H1 (cell line): ENCODE results near the gene ZNF74. TPM values are rescaled to one million over a fixed set of nuclear protein-coding genes. Genes with fewer than 3 reads are reported as not detected.

Experiments
- CTCF ChIA-PET: fragments of 300-600 bp; sonication (Branson Sonifier 250); formaldehyde crosslinking; loops from one replicate; lab custom pipeline; 2021; ENCODE audit not compliant: partially characterized antibody; lab: Charles Lee
- POLR2A ChIA-PET: fragments of 300-600 bp; sonication (Branson Sonifier 250); formaldehyde crosslinking; loops from one replicate; lab custom pipeline; 2021; ENCODE audit warnings: inconsistent platforms; ENCODE audit not compliant: partially characterized antibody; lab: Charles Lee
- DNase-seq, 2 experiments: peaks; one replicate each; pipeline versions ENCODE4 v3.0.0 to v3.0.0-alpha.2; 2010 to 2022; ENCODE audit warnings: low spot score in 2 of 2, low read depth in 1 of 2, mixed read lengths in 1 of 2
- FAIRE-seq: peaks from 2 replicates; lab custom pipeline; 2011; peaks lifted over from hg19 to GRCh38; lab: Jason Lieb, UNC
- H2AFZ ChIP-seq: 2 replicates; pipeline ENCODE4 v1.8.1; 2012; ENCODE audit warnings: low read length, inconsistent platforms
- H2AK5ac ChIP-seq: 2 replicates; pipeline ENCODE4 v1.6.1; 2013; ENCODE audit warnings: low read depth, low read length
- H2BK120ac ChIP-seq: replicated peaks from 2 replicates; pipeline ENCODE3; 2013; ENCODE audit warnings: low read depth, low read length, inconsistent platforms
- H2BK12ac ChIP-seq: 2 replicates; pipeline ENCODE4 v1.6.1; 2013; ENCODE audit warnings: low read depth, low read length
- H2BK15ac ChIP-seq: 2 replicates; pipeline ENCODE4 v1.6.1; 2013; ENCODE audit warnings: low read length
- H2BK20ac ChIP-seq: 2 replicates; pipeline ENCODE4 v1.6.1; 2013; ENCODE audit warnings: low read length
- H2BK5ac ChIP-seq: 2 replicates; pipeline ENCODE4 v1.6.1; 2013; ENCODE audit warnings: low read depth, low read length
- H3K14ac ChIP-seq: 2 replicates; pipeline ENCODE4 v1.6.1; 2013; ENCODE audit warnings: inconsistent platforms; ENCODE audit not compliant: insufficient read length
- H3K18ac ChIP-seq: 2 replicates; pipeline ENCODE4 v1.6.1; 2013; ENCODE audit warnings: low read length; ENCODE audit errors: extremely low read depth
- H3K23ac ChIP-seq: 2 replicates; pipeline ENCODE4 v1.6.1; 2013; ENCODE audit warnings: inconsistent platforms; ENCODE audit not compliant: insufficient read length
- H3K23me2 ChIP-seq: 2 replicates; pipeline ENCODE4 v1.6.1; 2013; ENCODE audit warnings: low read depth, low read length
- H3K27ac ChIP-seq: 2 replicates; pipeline ENCODE4 v1.6.1; 2011; ENCODE audit warnings: low read depth, low read length, inconsistent platforms
- H3K27me3 ChIP-seq, 4 experiments: replicated peaks in 1 of 4; 1 replicate in 1 of 4; 2 replicates in 3 of 4; pipeline versions ENCODE4 v1.6.1 to v1.8.1; 2011 to 2013; ENCODE audit warnings: low read length in 3 of 4, mild to moderate bottlenecking in 3 of 4, inconsistent platforms in 2 of 4, mixed read lengths in 2 of 4, moderate library complexity in 1 of 4; ENCODE audit not compliant: control insufficient read depth in 3 of 4, insufficient read depth in 3 of 4; ENCODE audit errors: extremely low read depth in 1 of 4
- H3K36me3 ChIP-seq, 4 experiments: 2 replicates each; pipeline versions ENCODE4 v1.6.1 to v1.8.1; 2011 to 2013; ENCODE audit warnings: mild to moderate bottlenecking in 4 of 4, low read length in 3 of 4, moderate library complexity in 2 of 4, control low read depth in 1 of 4, inconsistent platforms in 1 of 4; ENCODE audit not compliant: insufficient read depth in 4 of 4, control insufficient read depth in 2 of 4
- H3K4ac ChIP-seq: replicated peaks from 2 replicates; pipeline ENCODE3; 2013; ENCODE audit warnings: low read length, low read depth, mixed read lengths, inconsistent platforms; ENCODE audit not compliant: insufficient read length
- H3K4me1 ChIP-seq, 4 experiments: replicated peaks in 1 of 4; 1 replicate in 1 of 4; 2 replicates in 3 of 4; pipeline versions ENCODE4 v1.6.1 to v1.8.1; 2011 to 2013; ENCODE audit warnings: low read length in 3 of 4, inconsistent platforms in 2 of 4, mixed read lengths in 1 of 4; ENCODE audit not compliant: insufficient read depth in 4 of 4, control insufficient read depth in 3 of 4
- H3K4me2 ChIP-seq, 2 experiments: 2 replicates each; pipeline versions ENCODE4 v1.6.1 to v1.8.1; 2011 to 2013; ENCODE audit warnings: low read depth in 2 of 2, low read length in 2 of 2, control low read depth in 1 of 2, inconsistent platforms in 1 of 2, mild to moderate bottlenecking in 1 of 2; ENCODE audit not compliant: insufficient read depth in 1 of 2
- H3K4me3 ChIP-seq, 4 experiments: fragments of 200-600, 300-600 bp in 1 of 4; sonication (generic), shearing (Covaris generic), sonication (Bioruptor Twin) in 1 of 4; 2 replicates each; pipeline versions ENCODE4 v1.5.1 to v1.8.1; 2011 to 2016; ENCODE audit warnings: low read length in 4 of 4, low read depth in 3 of 4, control low read depth in 2 of 4, inconsistent platforms in 2 of 4, mild to moderate bottlenecking in 2 of 4, mixed read lengths in 1 of 4, moderate library complexity in 1 of 4; ENCODE audit not compliant: insufficient read depth in 2 of 4; ENCODE audit errors: extremely low read depth in 1 of 4
- H3K56ac ChIP-seq: replicated peaks from 2 replicates; pipeline ENCODE3; 2013; ENCODE audit warnings: low read depth, mild to moderate bottlenecking, mixed read lengths, low read length, inconsistent platforms; ENCODE audit not compliant: insufficient read length
- H3K79me1 ChIP-seq: 2 replicates; pipeline ENCODE4 v1.6.1; 2013; ENCODE audit warnings: low read depth, low read length, control low read depth
- H3K79me2 ChIP-seq, 2 experiments: 2 replicates each; pipeline versions ENCODE4 v1.6.1 to v1.8.1; 2012 to 2013; ENCODE audit warnings: low read length in 2 of 2, mild to moderate bottlenecking in 2 of 2, inconsistent platforms in 1 of 2; ENCODE audit not compliant: insufficient read depth in 2 of 2, control insufficient read depth in 1 of 2
- H3K9ac ChIP-seq, 4 experiments: replicated peaks in 1 of 4; 1 replicate in 1 of 4; 2 replicates in 3 of 4; pipeline versions ENCODE4 v1.6.1 to v1.8.1; 2011 to 2013; ENCODE audit warnings: low read depth in 3 of 4, low read length in 3 of 4, control low read depth in 2 of 4, mild to moderate bottlenecking in 2 of 4, moderate library complexity in 2 of 4, inconsistent platforms in 1 of 4; ENCODE audit errors: extremely low read depth in 1 of 4
- H3K9me3 ChIP-seq, 2 experiments: 2 replicates each; pipeline versions ENCODE4 v1.6.1 to v1.8.1; 2012 to 2013; ENCODE audit warnings: mild to moderate bottlenecking in 2 of 2, moderate library complexity in 2 of 2, control low read depth in 1 of 2, inconsistent platforms in 1 of 2, low read depth in 1 of 2, low read length in 1 of 2, mixed read lengths in 1 of 2; ENCODE audit not compliant: insufficient read depth in 2 of 2
- H4K20me1 ChIP-seq, 2 experiments: replicated peaks in 1 of 2; 2 replicates each; pipeline versions ENCODE3 to v1.8.1; 2011 to 2013; ENCODE audit warnings: inconsistent platforms in 2 of 2, low read length in 2 of 2, mild to moderate bottlenecking in 1 of 2; ENCODE audit not compliant: insufficient read depth in 2 of 2, control insufficient read depth in 1 of 2
- H4K5ac ChIP-seq: 2 replicates; pipeline ENCODE4 v1.6.1; 2013; ENCODE audit warnings: low read length, low read depth, mixed read lengths, inconsistent platforms; ENCODE audit not compliant: insufficient read length
- H4K8ac ChIP-seq: 2 replicates; pipeline ENCODE4 v1.8.0; 2013; ENCODE audit warnings: mild to moderate bottlenecking, moderate library complexity, low read length, inconsistent platforms; ENCODE audit not compliant: insufficient read depth; ENCODE audit errors: extremely low read depth
- H4K91ac ChIP-seq: replicated peaks from 2 replicates; pipeline ENCODE3; 2013; ENCODE audit warnings: low read length, mixed read lengths, inconsistent platforms; ENCODE audit not compliant: insufficient read length
- ASH2L ChIP-seq: fragments of 200-600, 300-600 bp; sonication (generic); IDR thresholded peaks from one replicate; pipeline ENCODE4 v1.7.1; 2017; ENCODE audit warnings: low read length
- BACH1 ChIP-seq: IDR thresholded peaks from 2 replicates; pipeline ENCODE4 v1.6.1; 2012; ENCODE audit warnings: low read length, improper control_type of control experiment
- GABPA ChIP-seq: IDR thresholded peaks from 2 replicates; pipeline ENCODE4 v1.6.1; 2011; ENCODE audit warnings: mild to moderate bottlenecking, low read length, moderate library complexity, borderline replicate concordance; ENCODE audit not compliant: insufficient read depth
- PHF8 ChIP-seq: fragments of 200-600 bp; sonication (generic); conservative IDR thresholded peaks from 2 replicates; pipeline ENCODE4 v1.7.1; 2012; ENCODE audit warnings: low read depth, mild to moderate bottlenecking, inconsistent platforms, low read length, moderate library complexity
- POLR2AphosphoS5 ChIP-seq: IDR thresholded peaks from 2 replicates; pipeline ENCODE4 v1.6.1; 2011; ENCODE audit warnings: low read depth, low read length
- RAD21 ChIP-seq, 2 experiments: IDR thresholded peaks in 1 of 2; conservative IDR thresholded peaks in 1 of 2; 2 replicates each; pipeline ENCODE4 v1.6.1; 2011; ENCODE audit warnings: low read depth in 2 of 2, low read length in 2 of 2, improper control_type of control experiment in 1 of 2, inconsistent platforms in 1 of 2, mild to moderate bottlenecking in 1 of 2, moderate library complexity in 1 of 2
- RFX5 ChIP-seq: IDR thresholded peaks from 2 replicates; pipeline ENCODE4 v1.6.1; 2011; ENCODE audit warnings: low read depth, low read length, improper control_type of control experiment, borderline replicate concordance
- WGBS, 2 experiments: shearing (Covaris generic) in 1 of 2; methylation state at CpG; one replicate each; pipeline versions ENCODE4 v1.1.6 to v1.1.7; 2013 to 2015; ENCODE audit warnings: low lambda C conversion rate in 2 of 2, mixed read lengths in 2 of 2, inconsistent platforms in 1 of 2, low coverage in 1 of 2, missing lambda C conversion rate in 1 of 2; ENCODE audit not compliant: insufficient replicate concordance in 2 of 2, insufficient coverage in 1 of 2, insufficient read length in 1 of 2; ENCODE audit errors: extremely low coverage in 1 of 2, missing lambda C conversion rate in 1 of 2; 5-methylcytosine and 5-hydroxymethylcytosine counted together
- polyA plus RNA-seq, 7 experiments: library from polyadenylated mRNA; depleted of rRNA in 3 of 7; stranded (reverse) in 5 of 7; unstranded in 2 of 7; fragments of >200 nt in 5 of 7; fragments of 200-250 nt in 2 of 7; gene quantifications; 1 replicate in 5 of 7; 2 replicates in 1 of 7; 4 replicates in 1 of 7; pipeline versions ENCODE4 v1.2.1 to v1.2.3, GENCODE V29; 2011 to 2013; ENCODE audit warnings: missing spikeins in 2 of 7, mixed read lengths in 2 of 7
- total RNA-seq: library from RNA; stranded (reverse); fragmentation: NEBNext Ultra II Directional; extraction: Animal tissue kit (Norgen Biotek cat#: 25700); gene quantifications from 2 replicates; pipeline ENCODE4 v1.2.1, GENCODE V29; 2021
- TF ChIP-seq, protein P1 (sequence below): IDR thresholded peaks from 2 replicates; pipeline ENCODE4 v1.6.1; 2012; ENCODE audit warnings: low read length, inconsistent platforms

The ZNF74 gene
- total and polyA plus RNA-seq, 2 of the 8 experiments (the other 6 are each of a cell fraction or from before 2014, with no cell fraction given) = 29.7 to 45.7 TPM

DNA sequence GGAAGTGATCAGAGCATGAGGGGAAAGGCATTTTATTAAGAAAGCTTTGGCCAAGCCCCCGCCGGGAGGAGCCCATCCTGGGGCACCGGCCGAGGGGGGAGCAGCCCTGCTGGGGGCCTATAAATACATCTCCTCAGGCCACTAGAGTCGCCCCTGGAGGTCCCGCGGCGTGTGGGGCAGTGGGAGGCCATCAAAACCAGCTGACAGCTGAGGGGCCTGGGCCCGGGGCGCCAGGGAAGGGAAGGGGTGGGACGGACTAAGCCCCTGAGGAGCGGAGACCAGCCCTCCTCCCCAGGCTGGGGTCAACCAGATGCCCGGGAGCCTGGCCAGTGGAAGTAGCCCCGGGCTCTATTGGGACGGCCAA, 30.6 kb downstream of the ZNF74 start:
- no peak overlapping the region for H2BK5ac ChIP-seq
- no peak overlapping the region for H3K14ac ChIP-seq
- H3K18ac ChIP-seq = no peak overlapping the region
- no peaks in the 10 kb centered on the region for H3K79me2 ChIP-seq
- H2AFZ ChIP-seq = no peak overlapping the region
- H4K20me1 ChIP-seq = peaks cover 2 to 15% of the 10 kb centered on the region in 2 experiments
- H3K4me3 ChIP-seq = no peak overlapping the region
- H3K4me1 ChIP-seq = peaks cover 0 to 8% (median 6%) of the 10 kb centered on the region in 4 experiments; a peak in 5 of 7 replicates
- CTCF ChIA-PET = interaction anchor here (1.8 kb wide), 1 partner anchor 32 kb away, joined by 6 read pairs; no protein-coding TSS in a partner anchor
- H2BK15ac ChIP-seq = no peak overlapping the region
- no peak overlapping the region for H3K9ac ChIP-seq
- no peak overlapping the region for H3K4me2 ChIP-seq
- no peak overlapping the region for H3K23ac ChIP-seq
- no peak overlapping the region for H3K27ac ChIP-seq
- H3K4ac ChIP-seq = no peak overlapping the region
- H2BK20ac ChIP-seq = no peak overlapping the region
- no peak for DNase-seq
- H3K9me3 ChIP-seq = no peaks in the 10 kb centered on the region
- no peak overlapping the region for H2BK12ac ChIP-seq
- no peak for FAIRE-seq
- POLR2A ChIA-PET = interaction anchor here (0.7 to 1.1 kb wide), 3 partner anchors 12 to 29 kb away, joined by 3 read pairs; no protein-coding TSS in a partner anchor
- WGBS, 2 experiments = 92% methylated on average over 11 of the region's 15 CpGs; no CpG with 5 or more reads in 1 of the 2 experiments
- no peak overlapping the region for H3K56ac ChIP-seq
- H3K27me3 ChIP-seq = peaks cover 2 to 14% (median 10%) of the 10 kb centered on the region in 4 experiments
- no peak overlapping the region for H2AK5ac ChIP-seq
- no peaks in the 10 kb centered on the region for H3K36me3 ChIP-seq
- peaks cover 7% of the 10 kb centered on the region; the same call in 1 of the 2 replicates for H3K23me2 ChIP-seq
- no peak overlapping the region for H4K91ac ChIP-seq
- H3K79me1 ChIP-seq = no peaks in the 10 kb centered on the region; the same call in 1 of the 2 replicates
- H4K5ac ChIP-seq = no peak overlapping the region
- H2BK120ac ChIP-seq = no peak overlapping the region
- H4K8ac ChIP-seq = no peak overlapping the region
- TF ChIP-seq RFX5 (no peak), BACH1 (no peak), RAD21 (IDR thresholded peaks at IDR 0.05 in 1 of 2, conservative IDR thresholded peaks at IDR 0.05 in 1 of 2; ENCODE audit: low read depth in 2 of 2, low read length in 2 of 2) (no peak), PHF8 (no peak), POLR2AphosphoS5 (no peak), ASH2L (no peak), GABPA (no peak)
- TF ChIP-seq, protein P1, sequence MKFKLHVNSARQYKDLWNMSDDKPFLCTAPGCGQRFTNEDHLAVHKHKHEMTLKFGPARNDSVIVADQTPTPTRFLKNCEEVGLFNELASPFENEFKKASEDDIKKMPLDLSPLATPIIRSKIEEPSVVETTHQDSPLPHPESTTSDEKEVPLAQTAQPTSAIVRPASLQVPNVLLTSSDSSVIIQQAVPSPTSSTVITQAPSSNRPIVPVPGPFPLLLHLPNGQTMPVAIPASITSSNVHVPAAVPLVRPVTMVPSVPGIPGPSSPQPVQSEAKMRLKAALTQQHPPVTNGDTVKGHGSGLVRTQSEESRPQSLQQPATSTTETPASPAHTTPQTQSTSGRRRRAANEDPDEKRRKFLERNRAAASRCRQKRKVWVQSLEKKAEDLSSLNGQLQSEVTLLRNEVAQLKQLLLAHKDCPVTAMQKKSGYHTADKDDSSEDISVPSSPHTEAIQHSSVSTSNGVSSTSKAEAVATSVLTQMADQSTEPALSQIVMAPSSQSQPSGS = no peak
